IMR-90 (cell line): ENCODE measurements around the gene SERPINB10. TPM values are rescaled to one million over a fixed set of nuclear protein-coding genes. Genes with fewer than 3 reads are reported as not detected.

Experiments used
- ATAC-seq: fragments of 200-7000 bp; cut with Tn5 transposase; 2 replicates; pipeline ENCODE4 v1.9.1; 2020; ENCODE audit warnings: low read depth, mild to moderate bottlenecking, moderate library complexity
- BruUV-seq: library from RNA; stranded (reverse); fragments of 400-500 nt; replicated peaks from 2 replicates; lab custom pipeline; 2021; lab: Mats Ljungman, UMichigan
- CTCF ChIA-PET: fragments of 300-600 bp; formaldehyde crosslinking; extraction: SDS; loops from one replicate; lab custom pipeline; 2021; ENCODE audit warnings: antibody characterized with exemption; lab: Yijun Ruan, JAX
- POLR2A ChIA-PET: fragments of 300-600 bp; sonication (Branson Sonifier 250); formaldehyde crosslinking; loops from one replicate; lab custom pipeline; 2022; ENCODE audit warnings: antibody characterized with exemption; ENCODE audit not compliant: unreplicated experiment; lab: Charles Lee
- DNase-seq: peaks from one replicate; pipeline ENCODE4 v3.0.0; 2013
- H2AFZ ChIP-seq: replicated peaks from 2 replicates; pipeline ENCODE3; 2013; ENCODE audit warnings: low read length, mild to moderate bottlenecking; ENCODE audit not compliant: poor library complexity
- H2AK5ac ChIP-seq: 2 replicates; pipeline ENCODE4 v1.6.1; 2013; ENCODE audit warnings: low read depth, low read length, inconsistent platforms
- H2AK9ac ChIP-seq: replicated peaks from 2 replicates; pipeline ENCODE3; 2013; ENCODE audit warnings: mild to moderate bottlenecking, low read depth, low read length, moderate library complexity; ENCODE audit not compliant: poor library complexity
- H2BK120ac ChIP-seq: 2 replicates; pipeline ENCODE4 v1.6.1; 2013; ENCODE audit warnings: low read depth, low read length, inconsistent platforms
- H2BK15ac ChIP-seq: 3 replicates; pipeline ENCODE4 v1.6.1; 2013; ENCODE audit warnings: low read depth, low read length, inconsistent platforms
- H2BK20ac ChIP-seq: 2 replicates; pipeline ENCODE4 v1.6.1; 2013; ENCODE audit warnings: low read depth, mild to moderate bottlenecking, inconsistent platforms, low read length, moderate library complexity
- H2BK5ac ChIP-seq: 2 replicates; pipeline ENCODE4 v1.6.1; 2013; ENCODE audit warnings: mild to moderate bottlenecking, low read depth, low read length, inconsistent platforms; ENCODE audit not compliant: poor library complexity, severe bottlenecking
- H3K14ac ChIP-seq: replicated peaks from 2 replicates; pipeline ENCODE4 v1.6.1; 2013; ENCODE audit warnings: low read depth, low read length, inconsistent platforms
- H3K18ac ChIP-seq: 2 replicates; pipeline ENCODE4 v1.6.1; 2013; ENCODE audit warnings: low read depth, low read length, control low read depth
- H3K23ac ChIP-seq: 2 replicates; pipeline ENCODE4 v1.6.1; 2013; ENCODE audit warnings: low read depth, low read length, inconsistent platforms
- H3K27ac ChIP-seq: 2 replicates; pipeline ENCODE4 v1.5.1; 2013; ENCODE audit warnings: mild to moderate bottlenecking, control low read depth, low read length; ENCODE audit not compliant: insufficient read depth
- H3K27me3 ChIP-seq: 2 replicates; pipeline ENCODE4 v1.6.1; 2013; ENCODE audit warnings: low read length; ENCODE audit not compliant: control insufficient read depth, insufficient read depth
- H3K36me3 ChIP-seq: 2 replicates; pipeline ENCODE4 v1.6.1; 2013; ENCODE audit warnings: low read length, mixed read lengths; ENCODE audit not compliant: control insufficient read depth, insufficient read depth
- H3K4ac ChIP-seq: 2 replicates; pipeline ENCODE4 v1.6.1; 2013; ENCODE audit warnings: low read depth, low read length, inconsistent platforms
- H3K4me1 ChIP-seq: 2 replicates; pipeline ENCODE4 v1.6.1; 2013; ENCODE audit warnings: low read length, mixed read lengths; ENCODE audit not compliant: control insufficient read depth, insufficient read depth
- H3K4me2 ChIP-seq: 2 replicates; pipeline ENCODE4 v1.6.1; 2013; ENCODE audit warnings: low read depth, mild to moderate bottlenecking, control low read depth, low read length, moderate library complexity
- H3K4me3 ChIP-seq: 2 replicates; pipeline ENCODE4 v1.5.1; 2013; ENCODE audit warnings: low read depth, mild to moderate bottlenecking, control low read depth, low read length, moderate library complexity; ENCODE audit not compliant: insufficient read depth
- H3K56ac ChIP-seq: 2 replicates; pipeline ENCODE4 v1.6.1; 2013; ENCODE audit warnings: low read length, inconsistent platforms; ENCODE audit not compliant: insufficient read depth; ENCODE audit errors: extremely low read depth
- H3K79me1 ChIP-seq, 2 experiments: 2 replicates each; pipeline ENCODE4 v1.6.1; 2013; ENCODE audit warnings: low read length in 2 of 2, inconsistent platforms in 1 of 2, low read depth in 1 of 2
- H3K9ac ChIP-seq: 2 replicates; pipeline ENCODE4 v1.6.1; 2013; ENCODE audit warnings: low read depth, low read length, control low read depth
- H3K9me1 ChIP-seq: 2 replicates; pipeline ENCODE4 v1.6.1; 2013; ENCODE audit warnings: low read length, inconsistent platforms; ENCODE audit not compliant: insufficient read depth
- H3K9me3 ChIP-seq: 2 replicates; pipeline ENCODE4 v1.6.1; 2013; ENCODE audit warnings: low read length; ENCODE audit not compliant: control insufficient read depth, insufficient read depth
- H4K20me1 ChIP-seq: 2 replicates; pipeline ENCODE4 v1.6.1; 2013; ENCODE audit warnings: low read length, inconsistent platforms; ENCODE audit not compliant: insufficient read depth
- H4K5ac ChIP-seq: 2 replicates; pipeline ENCODE4 v1.6.1; 2013; ENCODE audit warnings: mild to moderate bottlenecking, low read depth, low read length, control low read depth
- H4K8ac ChIP-seq, 2 experiments: 2 replicates each; pipeline ENCODE4 v1.6.1; 2013; ENCODE audit warnings: low read depth in 2 of 2, low read length in 2 of 2, control low read depth in 1 of 2, inconsistent platforms in 1 of 2
- H4K91ac ChIP-seq: 2 replicates; pipeline ENCODE4 v1.6.1; 2013; ENCODE audit warnings: low read depth, low read length, inconsistent platforms; ENCODE audit not compliant: insufficient read depth
- BHLHE40 ChIP-seq: fragments of 150-350 bp; IDR thresholded peaks from 2 replicates; pipeline ENCODE4 v1.6.1; 2016; ENCODE audit warnings: mild to moderate bottlenecking, low read depth, low read length
- CEBPB ChIP-seq: IDR thresholded peaks from 2 replicates; pipeline ENCODE4 v1.6.1; 2012; ENCODE audit warnings: low read depth, low read length, improper control_type of control experiment
- CHD1 ChIP-seq: IDR thresholded peaks from 2 replicates; pipeline ENCODE4 v1.6.1; 2012; ENCODE audit warnings: low read depth, low read length, improper control_type of control experiment
- FOS ChIP-seq: fragments of 150-350 bp; IDR thresholded peaks from 2 replicates; pipeline ENCODE4 v1.6.1; 2016; ENCODE audit warnings: low read depth, low read length
- MAFK ChIP-seq: IDR thresholded peaks from 2 replicates; pipeline ENCODE4 v1.6.1; 2012; ENCODE audit warnings: low read depth, low read length, improper control_type of control experiment
- MAZ ChIP-seq: IDR thresholded peaks from 2 replicates; pipeline ENCODE4 v1.6.1; 2012; ENCODE audit warnings: low read depth, mild to moderate bottlenecking, low read length, improper control_type of control experiment, moderate library complexity, borderline replicate concordance
- NFE2L2 ChIP-seq: fragments of 150-350 bp; IDR thresholded peaks from 2 replicates; pipeline ENCODE4 v1.6.1; 2016; ENCODE audit warnings: low read depth, mild to moderate bottlenecking, low read length
- POLR2A ChIP-seq: IDR thresholded peaks from 2 replicates; pipeline ENCODE4 v1.6.1; 2012; ENCODE audit warnings: mild to moderate bottlenecking, low read depth, low read length
- RAD21 ChIP-seq: IDR thresholded peaks from 2 replicates; pipeline ENCODE4 v1.6.1; 2012; ENCODE audit warnings: low read length, improper control_type of control experiment
- RCOR1 ChIP-seq: IDR thresholded peaks from 2 replicates; pipeline ENCODE4 v1.6.1; 2012; ENCODE audit warnings: mild to moderate bottlenecking, low read length, improper control_type of control experiment; ENCODE audit not compliant: insufficient replicate concordance
- RFX5 ChIP-seq: IDR thresholded peaks from 2 replicates; pipeline ENCODE4 v1.8.0; 2012; ENCODE audit warnings: low read depth, mild to moderate bottlenecking, low read length, moderate library complexity
- SMC3 ChIP-seq: fragments of 150-350 bp; IDR thresholded peaks from 2 replicates; pipeline ENCODE4 v1.6.1; 2016; ENCODE audit warnings: low read depth, mild to moderate bottlenecking, antibody characterized with exemption, low read length, moderate library complexity
- WGBS, 2 experiments: methylation state at CpG; one replicate each; pipeline versions ENCODE4 v1.1.5 to v1.1.7; 2013; ENCODE audit warnings: missing lambda C conversion rate in 2 of 2; ENCODE audit not compliant: insufficient read length in 1 of 2; ENCODE audit errors: extremely low coverage in 2 of 2; 5-methylcytosine and 5-hydroxymethylcytosine counted together
- dilution Hi-C: fragments of 300-500 bp; cut with HindIII; formaldehyde crosslinking; loops from one replicate; pipeline ENCODE4 v1.14.3; 2018; ENCODE audit warnings: low sequenced_read_pairs; ENCODE audit not compliant: unreplicated experiment
- in situ Hi-C: fragments of 300-500 bp; cut with MboI; formaldehyde crosslinking; loops from 3 replicates; pipeline ENCODE4 v1.14.3; 2019; ENCODE audit warnings: low sequenced_read_pairs, inconsistent platforms, mixed read lengths
- intact Hi-C: fragments of 100-400 bp; cut with micrococcal nuclease; formaldehyde crosslinking; loops from 2 replicates; pipeline ENCODE4 v1.10.0; 2022
- polyA plus RNA-seq, 3 experiments: library from polyadenylated mRNA; depleted of rRNA; stranded (reverse); fragments of >200 nt; gene quantifications; 2 replicates each; pipeline ENCODE4 v1.2.3, GENCODE V29; 2012; ENCODE audit warnings: low replicate concordance in 1 of 3
- total RNA-seq: library from RNA; depleted of rRNA; stranded (reverse); fragments of >200 nt; gene quantifications from 2 replicates; pipeline ENCODE4 v1.2.3, GENCODE V29; 2012
- TF ChIP-seq, protein P1 (sequence below): conservative IDR thresholded peaks from 2 replicates; pipeline ENCODE4 v1.5.1; 2012; ENCODE audit warnings: mild to moderate bottlenecking, low read depth, low read length, improper control_type of control experiment
- TF ChIP-seq, protein P2 (sequence below): fragments of 150-350 bp; IDR thresholded peaks from 2 replicates; pipeline ENCODE4 v1.6.1; 2017; ENCODE audit warnings: mild to moderate bottlenecking, antibody characterized with exemption, low read length, low read depth

The SERPINB10 gene
- total and polyA plus RNA-seq, 2 of the 4 experiments (the other 2 are of a cell fraction), result not detected

DNA sequence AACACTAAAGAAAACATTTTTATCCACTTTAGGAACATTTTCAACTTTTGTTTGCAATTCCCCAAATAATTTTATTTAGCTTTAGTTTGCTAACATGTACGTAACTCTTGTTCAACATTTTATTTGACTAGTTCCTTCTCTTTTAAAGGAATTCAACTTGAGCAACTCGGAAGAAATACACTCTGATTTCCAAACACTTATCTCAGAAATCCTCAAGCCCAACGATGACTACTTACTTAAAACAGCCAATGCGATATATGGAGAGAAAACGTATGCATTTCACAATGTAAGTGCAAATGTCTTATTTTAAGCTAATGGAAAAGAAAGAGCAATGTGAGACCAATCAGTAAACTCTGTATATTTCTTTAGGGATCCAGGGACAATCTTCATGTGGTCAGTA, 10.1 kb downstream of the SERPINB10 start:
- no TSS peak for BruUV-seq
- TF ChIP-seq CHD1 (no peak), BHLHE40 (no peak), MAZ (no peak), CEBPB (no peak), MAFK (no peak), RAD21 (no peak), RFX5 (no peak), RCOR1 (no peak), FOS (no peak), NFE2L2 (no peak), SMC3 (no peak), POLR2A (no peak)
- TF ChIP-seq, protein P1, sequence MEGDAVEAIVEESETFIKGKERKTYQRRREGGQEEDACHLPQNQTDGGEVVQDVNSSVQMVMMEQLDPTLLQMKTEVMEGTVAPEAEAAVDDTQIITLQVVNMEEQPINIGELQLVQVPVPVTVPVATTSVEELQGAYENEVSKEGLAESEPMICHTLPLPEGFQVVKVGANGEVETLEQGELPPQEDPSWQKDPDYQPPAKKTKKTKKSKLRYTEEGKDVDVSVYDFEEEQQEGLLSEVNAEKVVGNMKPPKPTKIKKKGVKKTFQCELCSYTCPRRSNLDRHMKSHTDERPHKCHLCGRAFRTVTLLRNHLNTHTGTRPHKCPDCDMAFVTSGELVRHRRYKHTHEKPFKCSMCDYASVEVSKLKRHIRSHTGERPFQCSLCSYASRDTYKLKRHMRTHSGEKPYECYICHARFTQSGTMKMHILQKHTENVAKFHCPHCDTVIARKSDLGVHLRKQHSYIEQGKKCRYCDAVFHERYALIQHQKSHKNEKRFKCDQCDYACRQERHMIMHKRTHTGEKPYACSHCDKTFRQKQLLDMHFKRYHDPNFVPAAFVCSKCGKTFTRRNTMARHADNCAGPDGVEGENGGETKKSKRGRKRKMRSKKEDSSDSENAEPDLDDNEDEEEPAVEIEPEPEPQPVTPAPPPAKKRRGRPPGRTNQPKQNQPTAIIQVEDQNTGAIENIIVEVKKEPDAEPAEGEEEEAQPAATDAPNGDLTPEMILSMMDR, result no peak
- TF ChIP-seq, protein P2, sequence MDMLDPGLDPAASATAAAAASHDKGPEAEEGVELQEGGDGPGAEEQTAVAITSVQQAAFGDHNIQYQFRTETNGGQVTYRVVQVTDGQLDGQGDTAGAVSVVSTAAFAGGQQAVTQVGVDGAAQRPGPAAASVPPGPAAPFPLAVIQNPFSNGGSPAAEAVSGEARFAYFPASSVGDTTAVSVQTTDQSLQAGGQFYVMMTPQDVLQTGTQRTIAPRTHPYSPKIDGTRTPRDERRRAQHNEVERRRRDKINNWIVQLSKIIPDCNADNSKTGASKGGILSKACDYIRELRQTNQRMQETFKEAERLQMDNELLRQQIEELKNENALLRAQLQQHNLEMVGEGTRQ, result no peak
- DNase-seq (no peak), ATAC-seq (no peak)
- no peak overlapping the region for H3K4me2 ChIP-seq
- H4K20me1 ChIP-seq, result no peaks in the 10 kb centered on the region
- no peaks in the 10 kb centered on the region for H3K4me1 ChIP-seq
- no peak overlapping the region for H4K8ac ChIP-seq
- H2AK9ac ChIP-seq, result no peak overlapping the region
- H3K14ac ChIP-seq, result no peak overlapping the region
- in situ Hi-C loops, result no loop called here
- H2AFZ ChIP-seq, result no peak overlapping the region
- H2BK120ac ChIP-seq, result no peak overlapping the region
- H2BK15ac ChIP-seq, result no peak overlapping the region
- no peaks in the 10 kb centered on the region for H3K79me1 ChIP-seq
- H3K23ac ChIP-seq, result no peak overlapping the region
- no peaks in the 10 kb centered on the region for H3K9me3 ChIP-seq
- H3K36me3 ChIP-seq, result no peaks in the 10 kb centered on the region
- H3K27me3 ChIP-seq, result peaks cover 9% of the 10 kb centered on the region
- no peak overlapping the region for H3K18ac ChIP-seq
- ChIA-PET CTCF (interaction anchor here (1.6 kb wide), 1 partner anchor 14 kb away, joined by 3 read pairs; no protein-coding TSS in a partner anchor), POLR2A (no interaction called here)
- no peak overlapping the region for H2AK5ac ChIP-seq
- no peak overlapping the region for H3K4me3 ChIP-seq
- no peak overlapping the region for H2BK20ac ChIP-seq
- H3K9me1 ChIP-seq, result no peaks in the 10 kb centered on the region
- H4K5ac ChIP-seq, result no peak overlapping the region
- no peak overlapping the region for H3K4ac ChIP-seq
- H3K56ac ChIP-seq, result no peak overlapping the region
- H3K9ac ChIP-seq, result no peak overlapping the region
- no peak overlapping the region for H4K91ac ChIP-seq
- intact Hi-C loops, result no loop called here
- H2BK5ac ChIP-seq, result no peak overlapping the region
- WGBS, 2 experiments, result no CpG with 5 or more reads among the region's 5 CpGs
- dilution Hi-C loops, result no loop called here
- H3K27ac ChIP-seq, result no peak overlapping the region
